Body of pancreas (tissue), 4 donors: Measurements from ENCODE around the gene TEX14. TPM values are rescaled to one million over a fixed set of nuclear protein-coding genes. Genes with fewer than 3 reads are reported as not detected.
A peak's percentile ranks its signal among the peaks of the same experiment; 100 is the strongest.

Experiments
- ATAC-seq: fragments of 150-250 bp; one replicate; pipeline ENCODE4 v1.9.1; 2016
- DNase-seq, 4 donors: peaks; one replicate each; pipeline ENCODE4 v3.0.0-alpha.2; 2019
- H3K27ac ChIP-seq, 4 donors: fragments of 200-600 bp; sonication (generic); 1 replicate in 3 of 4; 2 replicates in 1 of 4; pipeline versions ENCODE4 v1.5.1 to v1.6.1; 2016 to 2019; ENCODE audit warnings: mild to moderate bottlenecking in 1 of 4, mixed read lengths in 1 of 4, moderate library complexity in 1 of 4
- H3K27me3 ChIP-seq, 2 donors: fragments of 200-600 bp; sonication (generic); one replicate each; pipeline ENCODE4 v1.6.0; 2016; ENCODE audit warnings: mild to moderate bottlenecking in 1 of 2
- H3K36me3 ChIP-seq, 2 donors: fragments of 200-600 bp; sonication (generic); replicated peaks in 1 of 2; 2 replicates each; pipeline ENCODE4 v1.5.1; 2016; ENCODE audit warnings: low read depth in 2 of 2; ENCODE audit not compliant: insufficient read depth in 1 of 2
- H3K4me1 ChIP-seq: fragments of 200-600 bp; sonication (generic); one replicate; pipeline ENCODE4 v1.6.0; 2016
- H3K4me3 ChIP-seq, 2 donors: fragments of 200-600 bp; sonication (generic); 1 replicate in 1 of 2; 2 replicates in 1 of 2; pipeline ENCODE4 v1.5.1; 2016 to 2019
- H3K9me3 ChIP-seq, 3 donors: fragments of 200-600 bp; sonication (generic); 1 replicate in 2 of 3; 2 replicates in 1 of 3; pipeline ENCODE4 v1.5.1; 2016
- POLR2A ChIP-seq, 3 donors: fragments of 450-650 bp; IDR thresholded peaks; one replicate each; pipeline ENCODE4 v1.6.1; 2016; ENCODE audit warnings: antibody characterized with exemption in 3 of 3, mild to moderate bottlenecking in 2 of 3
- WGBS, 2 donors: methylation state at CpG; one replicate each; pipeline ENCODE4 v1.1.5; 2017; 5-methylcytosine and 5-hydroxymethylcytosine counted together
- intact Hi-C: fragments of 100-400 bp; cut with DNase I; formaldehyde crosslinking; loops from one replicate; pipeline ENCODE4 v1.15.1; 2023
- total RNA-seq, 2 donors: library from RNA; depleted of rRNA; stranded (reverse); fragments of >200 nt; gene quantifications; one replicate each; pipeline ENCODE4 v1.1.0, GENCODE V29; 2016
- TF ChIP-seq, protein P1 (sequence below), 7 experiments: fragments of 450-650 bp in 4 of 7; fragments of 200-600 bp in 3 of 7; sonication (generic) in 3 of 7; IDR thresholded peaks; one replicate each; pipeline ENCODE4 v1.5.1; 2016 to 2019; ENCODE audit warnings: antibody characterized with exemption in 7 of 7

The TEX14 gene
- total RNA-seq, 2 donors from 2014 or later, result 0.26 TPM; not detected in 1

DNA sequence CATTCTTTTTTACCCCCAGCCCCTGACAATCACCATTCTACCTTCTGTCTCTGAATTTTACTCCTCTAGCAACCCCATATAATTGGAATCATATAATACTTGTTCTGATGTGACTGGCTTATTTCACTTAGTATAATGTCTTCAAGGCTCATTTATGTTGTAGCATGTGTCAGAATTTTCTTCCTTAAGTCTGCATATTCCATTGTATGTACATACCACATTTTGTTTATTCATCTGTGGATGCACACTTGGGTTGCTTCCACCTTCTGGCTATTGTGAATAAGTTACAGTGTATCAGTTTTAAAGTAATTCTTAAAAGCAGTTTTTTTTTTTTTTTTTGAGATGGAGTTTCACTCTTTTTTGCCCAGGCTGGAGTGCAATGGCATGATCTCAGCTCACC, 39.1 kb upstream of the TEX14 start:
- intact Hi-C loops, result no loop called here
- DNase-seq (no peak), ATAC-seq (no peak)
- no peaks in the 10 kb centered on the region for H3K4me1 ChIP-seq
- H3K9me3 ChIP-seq, result no peaks in the 10 kb centered on the region
- TF ChIP-seq POLR2A (IDR thresholded peaks at IDR 0.05), result no peak
- TF ChIP-seq, protein P1, sequence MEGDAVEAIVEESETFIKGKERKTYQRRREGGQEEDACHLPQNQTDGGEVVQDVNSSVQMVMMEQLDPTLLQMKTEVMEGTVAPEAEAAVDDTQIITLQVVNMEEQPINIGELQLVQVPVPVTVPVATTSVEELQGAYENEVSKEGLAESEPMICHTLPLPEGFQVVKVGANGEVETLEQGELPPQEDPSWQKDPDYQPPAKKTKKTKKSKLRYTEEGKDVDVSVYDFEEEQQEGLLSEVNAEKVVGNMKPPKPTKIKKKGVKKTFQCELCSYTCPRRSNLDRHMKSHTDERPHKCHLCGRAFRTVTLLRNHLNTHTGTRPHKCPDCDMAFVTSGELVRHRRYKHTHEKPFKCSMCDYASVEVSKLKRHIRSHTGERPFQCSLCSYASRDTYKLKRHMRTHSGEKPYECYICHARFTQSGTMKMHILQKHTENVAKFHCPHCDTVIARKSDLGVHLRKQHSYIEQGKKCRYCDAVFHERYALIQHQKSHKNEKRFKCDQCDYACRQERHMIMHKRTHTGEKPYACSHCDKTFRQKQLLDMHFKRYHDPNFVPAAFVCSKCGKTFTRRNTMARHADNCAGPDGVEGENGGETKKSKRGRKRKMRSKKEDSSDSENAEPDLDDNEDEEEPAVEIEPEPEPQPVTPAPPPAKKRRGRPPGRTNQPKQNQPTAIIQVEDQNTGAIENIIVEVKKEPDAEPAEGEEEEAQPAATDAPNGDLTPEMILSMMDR (IDR thresholded peaks at IDR 0.05), result no peak
- no peaks in the 10 kb centered on the region for H3K27me3 ChIP-seq
- no peak overlapping the region for H3K27ac ChIP-seq
- no peaks in the 10 kb centered on the region for H3K36me3 ChIP-seq
- H3K4me3 ChIP-seq, result no peak overlapping the region

DNA sequence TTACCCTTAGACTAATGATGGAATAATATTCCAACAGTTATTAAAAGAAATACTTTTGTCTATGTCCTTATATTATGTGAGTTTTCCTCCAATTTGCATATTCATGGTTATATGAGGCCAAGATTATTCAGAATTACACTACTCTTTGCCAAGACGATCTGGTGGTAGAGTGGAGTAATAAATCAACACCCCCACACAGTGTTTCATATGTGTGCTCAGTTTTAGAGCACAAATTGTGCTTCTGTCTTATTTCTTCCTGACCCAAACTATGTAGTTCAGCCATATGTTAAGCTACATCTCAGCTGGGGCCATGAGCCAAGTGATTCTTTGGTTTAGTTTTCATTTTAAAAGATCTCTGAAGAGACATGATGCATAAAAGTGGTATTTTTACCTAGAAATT, 37.0 kb upstream of the TEX14 start:
- TF ChIP-seq, protein P1 (IDR thresholded peaks at IDR 0.05), result no peak
- no peak for TF ChIP-seq POLR2A (IDR thresholded peaks at IDR 0.05)
- no peaks in the 10 kb centered on the region for H3K27me3 ChIP-seq
- no peaks in the 10 kb centered on the region for H3K9me3 ChIP-seq
- WGBS, 2 donors, result 36 to 52% methylated on average over 1 of the region's 1 CpG
- intact Hi-C loops, result no loop called here
- H3K4me3 ChIP-seq, result no peak overlapping the region
- no peaks in the 10 kb centered on the region for H3K4me1 ChIP-seq
- H3K36me3 ChIP-seq, result no peaks in the 10 kb centered on the region
- ATAC-seq (no peak), DNase-seq (no peak)
- no peak overlapping the region for H3K27ac ChIP-seq

DNA sequence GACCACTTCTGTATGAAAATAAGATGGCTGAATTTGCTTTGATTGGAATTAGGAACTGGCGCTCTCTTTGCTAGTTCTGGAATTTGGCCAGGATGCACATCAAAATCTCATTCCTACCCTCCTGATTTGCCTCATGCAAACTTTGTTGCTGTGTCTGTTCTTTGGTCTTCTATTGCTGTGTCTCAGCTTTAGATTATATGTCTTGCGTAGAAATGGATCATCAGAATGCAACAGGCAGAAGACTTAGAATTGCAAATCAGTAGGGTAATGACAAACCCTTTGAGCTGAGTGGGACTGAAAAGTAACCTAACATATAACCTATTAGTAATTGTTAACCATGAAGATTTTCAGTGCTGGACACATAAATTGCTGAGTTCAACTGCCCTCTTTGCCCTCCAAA, 30.9 kb upstream of the TEX14 start:
- 97 to 100% methylated on average over 2 of the region's 2 CpGs for WGBS, 2 donors
- no peaks in the 10 kb centered on the region for H3K36me3 ChIP-seq
- no peak for ATAC-seq

DNA sequence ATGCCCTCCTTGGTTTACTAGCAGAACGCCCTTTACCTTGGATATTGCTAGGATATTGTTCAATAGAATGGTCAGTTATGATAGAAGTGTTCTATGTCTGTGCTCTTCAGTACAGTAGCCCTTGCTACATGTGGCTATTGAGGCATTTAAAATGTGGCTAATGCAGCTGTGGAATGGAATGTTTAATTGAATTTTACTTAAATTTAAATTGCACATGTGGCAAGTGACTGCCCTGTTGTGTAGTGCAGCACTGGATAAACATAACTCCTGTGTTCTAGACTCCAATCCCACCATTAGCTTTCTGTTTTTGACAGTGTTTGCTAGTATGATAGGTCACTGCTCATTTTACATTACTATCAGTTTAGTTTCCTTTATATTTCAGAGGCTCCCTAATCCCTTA, 30.4 kb upstream of the TEX14 start:
- DNase-seq (no peak), ATAC-seq (no peak)
- Histone ChIP-seq H3K4me3 (no peak overlapping the region), H3K36me3 (no peaks in the 10 kb centered on the region), H3K27me3 (no peaks in the 10 kb centered on the region), H3K9me3 (no peaks in the 10 kb centered on the region), H3K4me1 (no peaks in the 10 kb centered on the region), H3K27ac (no peak overlapping the region)
- TF ChIP-seq POLR2A (IDR thresholded peaks at IDR 0.05), result no peak
- TF ChIP-seq, protein P1 (IDR thresholded peaks at IDR 0.05), result no peak
- 90 to 94% methylated on average over 1 of the region's 1 CpG for WGBS, 2 donors
- intact Hi-C loops, result no loop called here

More for the DNA sequence above, 30.9 kb upstream of the TEX14 start:
- H3K27me3 ChIP-seq, result no peaks in the 10 kb centered on the region
- H3K9me3 ChIP-seq, result no peaks in the 10 kb centered on the region
- TF ChIP-seq, protein P1 (IDR thresholded peaks at IDR 0.05), result no peak
- no peak for TF ChIP-seq POLR2A (IDR thresholded peaks at IDR 0.05)
- no peak for DNase-seq
- intact Hi-C loops, result no loop called here
- no peaks in the 10 kb centered on the region for H3K4me1 ChIP-seq
- no peak overlapping the region for H3K27ac ChIP-seq
- no peak overlapping the region for H3K4me3 ChIP-seq

DNA sequence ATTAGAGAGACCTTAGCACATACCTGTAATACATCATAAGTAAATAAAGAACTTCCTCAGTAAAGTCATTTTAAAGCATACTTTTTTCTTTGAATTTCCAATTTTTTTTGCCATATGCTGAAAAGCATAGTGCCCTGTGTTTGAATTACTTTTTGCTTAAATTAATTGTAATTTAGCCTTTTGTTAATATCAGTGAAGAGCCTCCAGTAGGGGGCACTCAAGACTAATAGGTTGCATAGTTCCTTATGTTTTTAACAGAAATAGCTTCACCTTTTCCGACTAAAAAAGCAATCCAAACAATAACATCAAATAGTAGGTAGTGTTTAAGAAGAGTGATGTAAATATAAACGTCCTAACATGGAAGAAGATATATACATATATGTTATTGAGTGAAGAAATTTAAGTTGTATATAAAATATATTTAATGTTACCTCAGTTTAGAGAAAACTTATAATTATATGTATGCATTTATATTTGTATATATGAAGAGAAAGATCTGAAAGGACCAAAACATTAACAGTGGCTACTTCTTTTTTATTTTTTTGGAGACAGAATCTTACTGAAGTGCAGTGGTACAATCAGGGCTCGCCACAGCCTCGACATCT, 19.2 kb upstream of the TEX14 start:
- 49 to 50% methylated on average over 4 of the region's 4 CpGs for WGBS, 2 donors
- no peaks in the 10 kb centered on the region for H3K9me3 ChIP-seq
- TF ChIP-seq, protein P1 (IDR thresholded peaks at IDR 0.05), result peak; percentile 25 to 83 (median 64)
- TF ChIP-seq POLR2A (IDR thresholded peaks at IDR 0.05), result no peak
- H3K36me3 ChIP-seq, result no peaks in the 10 kb centered on the region
- intact Hi-C loops, result loop anchor here (10.0 kb wide), 1 partner anchor 304 kb away; no protein-coding TSS in a partner anchor
- DNase-seq, result peak; percentile 24 to 63 (median 46)
- H3K4me3 ChIP-seq, result no peak overlapping the region
- no peak overlapping the region for H3K27ac ChIP-seq
- no peaks in the 10 kb centered on the region for H3K4me1 ChIP-seq
- H3K27me3 ChIP-seq, result no peaks in the 10 kb centered on the region
- ATAC-seq, result no peak
